ENCODE measurements around the gene PPP1R3F.

- TF ChIP-seq CTCF (conservative IDR thresholded peaks at IDR 0.05; ENCODE audit: low read length) (no peak), EZH2phosphoT487 (IDR thresholded peaks at IDR 0.05; ENCODE audit: borderline replicate concordance) (no peak)
These were observed 23.1 kb upstream of the PPP1R3F start for GRCh38 chrX:49246541-49246940.
